T-helper 1 cell treated with Interleukin-12 subunit alpha and Interleukin-12 subunit beta and Interleukin-4 antibody, amounts not matched to agents 30 ng/mL and 1 ng/mL, for 36 hours (primary cell): Measurements from ENCODE around the gene TSPEAR. TPM values are rescaled to one million over a fixed set of nuclear protein-coding genes. Genes with fewer than 3 reads are reported as not detected.

Source experiments
- intact Hi-C: fragments of 100-400 bp; cut with micrococcal nuclease; formaldehyde crosslinking; loops from one replicate; pipeline ENCODE4 v1.15.1; 2024
- total RNA-seq: library from RNA; stranded (reverse); gene quantifications from 2 replicates; pipeline ENCODE4 v1.2.3, GENCODE V29; 2022

The TSPEAR gene
- total RNA-seq, 1 donor from 2014 or later = not detected

GRCh38 chr21:44521928-44522752 is 189.2 kb downstream of the TSPEAR start:
- intact Hi-C loops = no loop called here

GRCh38 chr21:44521301-44521927 is 190.0 kb downstream of the TSPEAR start:
- intact Hi-C loops = no loop called here

GRCh38 chr21:44520326-44521300 is 190.8 kb downstream of the TSPEAR start:
- intact Hi-C loops = no loop called here

GRCh38 chr21:44519346-44520325 is 191.7 kb downstream of the TSPEAR start:
- intact Hi-C loops = no loop called here

GRCh38 chr21:44518686-44519085 is 192.7 kb downstream of the TSPEAR start:
- intact Hi-C loops = no loop called here

- intact Hi-C loops = no loop called here
Observed at GRCh38 chr21:44517175-44517899, 194.0 kb downstream of the TSPEAR start.

GRCh38 chr21:44516828-44517174 is 194.6 kb downstream of the TSPEAR start:
- intact Hi-C loops = no loop called here

- intact Hi-C loops = no loop called here
Observed at GRCh38 chr21:44516342-44516741, 195.0 kb downstream of the TSPEAR start.

GRCh38 chr21:44515359-44516165 is 195.8 kb downstream of the TSPEAR start:
- intact Hi-C loops = no loop called here

GRCh38 chr21:44514746-44515358 is 196.5 kb downstream of the TSPEAR start:
- intact Hi-C loops = no loop called here

GRCh38 chr21:44514218-44514520 is 197.2 kb downstream of the TSPEAR start:
- intact Hi-C loops = no loop called here

GRCh38 chr21:44513389-44514217 is 197.8 kb downstream of the TSPEAR start:
- intact Hi-C loops = no loop called here

GRCh38 chr21:44512496-44513388 is 198.6 kb downstream of the TSPEAR start:
- intact Hi-C loops = no loop called here

GRCh38 chr21:44511938-44512275 is 199.5 kb downstream of the TSPEAR start:
- intact Hi-C loops = no loop called here

- intact Hi-C loops = no loop called here
Observed at GRCh38 chr21:44511219-44511937, 200.0 kb downstream of the TSPEAR start.

GRCh38 chr21:44510508-44511218 is 200.7 kb downstream of the TSPEAR start:
- intact Hi-C loops = loop anchor here (1.0 kb wide), 2 partner anchors 232 to 283 kb away; no protein-coding TSS in a partner anchor
